Colon (tissue), 2 donors: ENCODE results near the gene CHCHD2.
"Not testable (repeated sequence)": the region's sequence is repeated elsewhere in the genome, so short reads cannot be mapped to it uniquely, and the experiment has no call there.

ENCODE experiments used
- FAIRE-seq: peaks from 2 replicates; lab custom pipeline; 2012; peaks lifted over from hg19 to GRCh38; lab: Jason Lieb, UNC
- donor health status: control.
- donor health status: control.

The CHCHD2 gene

DNA sequence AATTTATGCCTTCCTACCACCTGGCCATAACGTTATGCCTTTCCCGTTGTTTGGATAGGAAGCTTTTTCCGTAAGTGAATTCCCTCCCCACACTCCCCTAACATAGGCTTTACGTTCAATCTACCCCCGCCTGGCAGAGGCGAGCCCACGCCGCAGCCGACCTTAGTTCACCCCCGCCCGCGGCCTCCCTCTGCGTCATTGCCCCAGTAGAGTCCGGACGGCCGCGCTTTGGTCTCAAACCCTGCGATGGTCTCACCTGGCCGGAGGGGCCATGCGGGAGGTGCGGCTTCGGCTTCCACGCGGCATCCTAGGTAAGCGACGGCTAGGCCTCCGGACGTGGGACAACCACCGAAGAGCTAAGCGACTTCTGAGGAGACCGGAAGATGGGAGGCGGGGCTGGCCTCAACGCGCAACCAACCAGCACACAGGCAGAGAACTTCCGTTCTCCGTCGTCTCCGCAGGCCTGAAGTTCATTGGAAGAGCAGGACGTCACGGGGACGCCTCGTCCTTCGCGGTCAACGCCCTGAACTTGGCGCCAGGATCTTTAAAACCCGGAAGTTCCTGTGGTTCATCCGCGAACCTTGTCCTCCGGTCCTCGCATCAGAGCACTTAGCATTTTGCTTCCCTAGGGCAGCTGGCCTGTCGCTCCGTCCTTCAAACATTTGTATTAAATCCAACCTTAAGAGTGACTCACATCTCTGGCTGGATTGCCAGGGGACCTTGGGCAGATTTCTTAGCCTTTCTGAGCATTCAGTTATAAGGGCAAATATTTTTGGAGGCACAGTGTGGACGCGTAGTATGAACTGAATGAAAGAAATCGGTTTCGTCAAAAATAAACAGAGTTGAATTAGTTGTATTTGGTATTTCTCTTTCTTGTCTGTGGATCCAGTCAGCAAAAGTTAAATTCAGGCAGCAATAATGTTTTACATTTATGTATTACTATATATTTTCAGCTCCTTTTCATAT lies at the start of gene CHCHD2:
Gene CHCHD2 (minus strand): TSS at position 369 of the 966 bp plus-strand sequence. CDS start 63 bp downstream, at position 306.
- no peak for FAIRE-seq

DNA sequence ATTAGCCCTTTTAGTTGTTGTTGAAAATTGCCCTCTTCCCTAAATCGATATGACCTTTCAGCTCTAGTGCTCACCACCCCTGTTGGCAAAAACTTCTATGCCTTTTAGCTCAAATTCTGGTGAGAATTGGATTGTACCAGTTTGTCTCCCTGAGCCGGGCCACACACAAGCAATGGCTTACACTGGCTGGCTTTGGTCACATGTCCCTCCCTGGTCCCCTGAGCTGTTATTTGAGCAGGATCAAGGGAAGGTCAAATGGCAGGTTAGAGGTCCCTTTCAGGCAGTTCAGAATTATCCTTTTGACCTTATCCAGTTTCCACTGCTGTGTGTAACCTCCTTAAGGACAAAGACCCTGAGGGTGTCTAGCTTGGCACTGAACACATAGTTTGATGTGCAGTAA lies 24.8 kb upstream of the CHCHD2 start:
- not testable (repeated sequence) for FAIRE-seq

DNA sequence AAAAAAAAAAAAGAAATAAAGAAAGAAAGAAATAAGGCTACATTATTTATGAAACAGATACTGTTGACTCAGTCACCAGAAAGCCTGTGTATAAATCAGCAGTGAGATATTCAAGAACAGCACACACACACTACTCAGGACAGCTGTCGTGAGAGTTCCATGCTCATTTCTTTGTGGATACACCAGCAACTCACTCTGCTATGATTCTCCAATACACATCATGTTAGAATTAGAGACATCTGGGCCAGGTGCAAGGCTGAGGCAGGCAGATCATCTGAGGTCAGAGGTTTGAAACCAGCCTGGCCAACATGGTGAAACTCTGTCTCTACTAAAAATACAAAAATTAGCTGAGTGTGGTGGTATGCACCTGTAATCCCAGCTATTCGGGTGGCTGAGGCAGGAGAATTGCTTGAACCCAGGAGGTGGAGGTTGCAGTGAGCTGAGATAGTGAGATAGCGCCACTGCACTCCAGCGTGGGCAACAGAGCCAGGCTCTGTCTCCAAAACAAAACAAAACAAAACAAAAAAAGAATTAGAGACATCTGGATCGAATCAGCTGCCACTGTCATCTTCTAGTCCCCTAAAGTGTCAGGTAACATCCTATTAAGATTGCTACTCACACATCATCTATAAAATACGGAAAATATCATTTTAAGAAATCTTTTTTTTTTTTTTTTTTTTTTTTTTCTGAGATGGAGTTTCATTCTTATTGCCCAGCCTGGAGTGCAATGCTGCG lies 21.1 kb upstream of the CHCHD2 start:
- FAIRE-seq, result no peak

DNA sequence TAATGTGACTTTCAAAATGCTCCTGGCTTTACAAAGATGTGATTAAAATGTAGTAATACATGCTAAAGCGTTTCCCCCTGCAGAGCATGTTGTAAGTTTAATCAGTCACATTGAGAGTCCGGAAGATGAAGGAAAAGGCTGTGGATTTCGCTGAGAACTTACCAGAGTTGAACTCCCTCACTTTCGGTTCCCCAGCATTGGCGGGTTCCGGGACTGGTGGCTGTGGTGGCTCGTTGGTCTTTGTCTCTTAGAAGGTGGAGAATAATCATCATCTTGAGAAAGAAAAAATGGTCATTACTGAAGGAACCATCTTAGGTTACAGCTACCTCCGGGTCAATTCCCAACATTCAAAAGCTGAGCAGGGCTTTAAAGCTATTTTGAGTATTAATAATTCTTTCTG lies 19.6 kb upstream of the CHCHD2 start:
- FAIRE-seq, result no peak

DNA sequence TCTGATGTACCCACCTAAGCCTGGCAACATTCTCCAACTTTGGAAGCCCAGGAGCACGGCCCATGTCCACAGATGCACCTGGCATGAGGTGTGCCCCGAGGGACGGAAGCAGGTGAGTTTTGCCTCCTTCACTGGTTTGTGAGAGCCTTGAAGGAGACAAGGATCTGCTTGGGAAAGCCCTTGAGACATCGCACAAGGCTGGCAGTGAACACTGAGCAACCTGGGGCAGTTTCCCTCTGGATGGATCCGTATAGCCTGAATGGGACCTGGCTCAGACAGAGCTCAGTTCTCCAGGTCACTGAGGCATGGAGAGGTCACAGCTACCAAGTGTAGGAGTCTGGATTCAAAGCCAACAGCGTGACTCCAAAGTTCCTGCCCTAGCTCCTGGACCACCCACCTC lies 18.7 kb upstream of the CHCHD2 start:
- FAIRE-seq, result no peak

- no peak for FAIRE-seq
Observed at GRCh38 chr7:56121440-56121839, 15.2 kb upstream of the CHCHD2 start.

- FAIRE-seq, result no peak
Observed at GRCh38 chr7:56115852-56116538, 9.7 kb upstream of the CHCHD2 start, which contains the start of gene NUPR2. TSS of gene NUPR2 (minus strand) at chr7:56116417. CDS start at chr7:56116314, 103 bp downstream.

DNA sequence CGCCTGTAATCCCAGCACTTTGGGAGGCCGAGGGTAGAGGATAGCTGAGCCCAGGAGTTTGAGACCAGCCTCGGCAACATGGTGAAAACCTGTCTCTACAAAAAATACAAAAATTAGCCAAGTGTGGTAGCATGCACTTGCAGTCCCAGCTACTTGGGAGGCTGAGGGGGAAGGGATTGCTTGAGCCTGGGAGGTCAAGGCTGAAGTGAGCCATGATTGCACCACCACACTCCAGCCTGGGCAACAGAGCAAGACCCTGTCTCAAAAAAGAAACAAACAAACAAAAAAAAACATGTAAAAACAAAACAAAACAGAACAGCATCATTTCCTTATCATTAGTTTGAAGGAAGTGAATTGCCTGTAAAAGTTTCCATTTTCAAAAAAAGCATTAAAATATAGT lies 6.0 kb upstream of the CHCHD2 start:
- FAIRE-seq, result not testable (repeated sequence)

DNA sequence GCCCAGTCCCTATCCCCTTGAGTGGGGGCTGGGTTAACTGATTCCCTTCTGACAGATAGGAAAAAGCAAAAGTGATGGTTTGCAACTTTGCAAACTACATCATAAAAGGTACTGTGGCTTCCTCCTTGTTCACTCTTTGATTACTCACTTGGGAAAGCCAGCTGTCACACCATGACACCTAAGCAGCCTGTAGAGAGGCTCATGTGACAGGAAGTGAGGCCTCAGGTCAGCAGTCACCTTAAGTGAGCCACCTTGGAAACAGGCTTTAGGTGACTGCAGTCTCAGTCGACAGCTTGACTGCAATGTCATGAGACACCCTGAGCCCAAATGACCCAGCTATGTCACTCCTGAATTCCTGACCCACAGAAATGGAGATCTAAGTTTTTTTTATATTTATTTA lies 4.3 kb upstream of the CHCHD2 start:
- no peak for FAIRE-seq

DNA sequence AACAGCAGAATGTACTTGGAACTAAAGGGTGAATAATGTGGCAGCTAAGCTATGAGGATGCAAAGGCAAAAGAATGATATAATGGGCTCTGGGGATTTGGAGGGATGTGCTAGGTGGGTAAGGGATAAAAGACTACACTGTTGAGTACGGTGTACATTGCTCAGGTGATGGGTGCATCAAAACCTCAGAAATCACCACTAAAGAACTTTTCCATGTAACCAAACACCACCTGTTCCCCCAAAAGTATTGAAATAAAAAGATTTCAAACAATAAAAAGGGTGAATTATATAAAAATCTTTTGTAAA lies 1.6 kb upstream of the CHCHD2 start:
- FAIRE-seq, result no peak

- FAIRE-seq, result no peak
Observed at GRCh38 chr7:56105508-56105907, 768 bp downstream of the CHCHD2 start.

DNA sequence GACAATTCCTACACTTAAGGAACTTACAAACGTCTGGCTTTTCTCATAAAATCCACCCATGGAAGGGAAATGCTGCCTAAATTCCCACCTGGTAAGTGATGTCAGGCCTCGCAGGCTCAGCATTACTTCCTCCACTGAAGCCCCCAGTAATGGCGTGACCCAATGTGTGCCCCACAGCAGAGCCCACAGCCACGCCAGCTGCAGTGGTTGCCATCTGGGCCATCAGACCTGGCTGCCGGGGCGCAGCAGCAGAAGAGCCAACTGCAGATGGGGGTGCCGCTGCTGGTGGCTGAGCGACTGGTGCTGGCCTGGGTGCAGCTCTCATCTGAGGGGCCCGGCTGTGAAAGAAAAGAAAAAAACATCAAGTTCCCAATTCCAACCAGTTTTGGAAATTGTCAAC lies 2.1 kb downstream of the CHCHD2 start:
- not testable (repeated sequence) for FAIRE-seq

DNA sequence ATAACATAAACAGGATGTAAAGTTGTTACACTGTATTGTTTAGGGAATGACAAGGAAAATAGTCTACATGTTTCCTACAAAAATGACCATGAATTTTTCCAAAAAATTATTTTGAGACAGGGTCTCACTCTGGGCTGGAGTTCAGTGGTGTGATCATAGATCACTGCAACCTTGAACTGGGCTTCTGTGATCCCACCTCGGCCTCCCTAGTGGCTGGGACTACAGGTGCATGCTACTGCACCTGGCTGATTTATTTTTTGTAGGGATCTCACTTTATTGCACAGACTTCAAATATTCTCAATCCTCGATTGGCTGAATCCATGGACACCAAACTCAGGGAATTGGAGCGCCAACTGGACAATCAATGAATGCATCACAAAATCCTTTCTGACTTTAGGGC lies 6.6 kb downstream of the CHCHD2 start:
- FAIRE-seq, result no peak

- FAIRE-seq, result not testable (repeated sequence)
Observed at GRCh38 chr7:56098187-56099008, 7.9 kb downstream of the CHCHD2 start.

- no peak for FAIRE-seq
Observed at GRCh38 chr7:56097700-56098099, 8.6 kb downstream of the CHCHD2 start.

DNA sequence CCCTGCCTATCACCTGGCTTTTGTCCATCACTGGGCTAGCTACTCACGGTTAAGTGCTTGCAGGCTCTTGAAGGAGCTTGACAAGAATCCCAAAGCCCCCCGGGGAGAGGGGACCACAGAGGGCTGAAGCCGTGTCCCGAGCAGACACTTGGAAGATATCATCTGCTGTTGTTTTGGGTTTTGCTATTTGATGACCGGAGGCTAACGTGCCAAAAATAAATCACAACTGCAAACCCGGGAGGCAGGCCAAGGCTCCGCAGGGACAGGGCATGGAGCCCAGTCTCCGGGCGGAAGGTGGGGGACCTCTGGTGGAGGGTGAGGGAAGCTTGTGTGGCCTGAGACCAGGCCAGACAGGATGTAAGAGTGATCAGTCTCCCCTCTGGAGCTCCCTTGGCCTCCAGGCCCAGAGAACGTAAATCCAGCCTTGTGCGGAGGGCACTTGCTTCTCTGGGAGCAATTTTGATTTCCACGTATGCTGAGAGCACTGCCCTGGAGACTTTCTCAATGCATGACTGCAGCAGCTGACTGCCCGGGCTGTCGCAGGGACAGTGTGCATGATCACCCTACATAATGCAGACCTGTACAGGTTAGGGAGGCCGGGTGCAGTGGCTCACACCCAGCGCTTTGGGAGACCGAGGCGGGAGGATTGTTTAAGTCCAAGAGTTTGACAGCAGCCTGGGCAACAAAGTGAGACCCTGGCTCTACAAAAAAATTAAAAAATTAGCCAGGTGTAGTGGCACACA lies 13.3 kb downstream of the CHCHD2 start, which contains the start of gene PHKG1:
Gene PHKG1 (minus strand): TSS at position 164 of the 743 bp plus-strand sequence. CDS start 4,011 bp downstream, outside the sequence.
- FAIRE-seq, result no peak

DNA sequence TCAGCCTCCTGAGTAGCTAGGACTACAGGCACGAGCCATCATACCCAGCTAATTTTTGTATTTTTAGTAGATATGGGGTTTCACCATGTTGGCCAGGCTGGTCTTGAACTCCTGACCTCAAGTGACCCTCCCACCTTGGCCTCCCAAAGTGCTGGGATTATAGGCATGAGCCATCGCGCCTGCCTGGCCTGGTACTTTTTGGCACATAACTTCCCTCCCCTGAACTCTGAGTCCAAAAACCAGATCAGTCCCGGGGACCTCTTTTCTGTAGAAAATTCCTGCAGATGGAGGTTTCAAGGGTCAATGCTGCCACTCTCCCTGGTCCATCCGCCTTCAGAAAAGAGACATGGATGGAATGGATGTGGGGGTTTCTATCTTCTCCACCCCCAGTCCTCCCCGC lies 13.9 kb downstream of the CHCHD2 start:
- FAIRE-seq, result not testable (repeated sequence)

GRCh38 chr7:56091591-56091990 lies 14.7 kb downstream of the CHCHD2 start:
- FAIRE-seq, result no peak

DNA sequence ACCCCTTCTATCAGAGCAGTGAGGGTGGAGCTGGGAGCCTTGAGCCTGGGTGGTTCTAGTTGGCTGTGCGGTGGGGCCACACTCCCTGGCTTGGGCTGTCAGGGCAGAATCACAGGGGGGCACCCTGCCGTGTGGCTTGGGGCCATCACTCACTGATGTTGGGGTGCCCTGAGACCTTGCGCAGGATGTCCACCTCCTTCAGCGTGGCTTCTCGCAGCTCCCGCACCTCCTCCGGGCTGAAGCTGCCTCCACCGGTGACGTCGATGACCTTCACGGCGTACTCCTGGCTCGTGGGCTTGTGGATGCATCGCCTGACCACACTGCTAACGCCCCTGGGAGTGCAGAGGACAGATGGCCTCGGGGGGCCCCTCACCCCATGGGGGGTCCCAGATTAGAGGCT lies 18.8 kb downstream of the CHCHD2 start:
- no peak for FAIRE-seq

DNA sequence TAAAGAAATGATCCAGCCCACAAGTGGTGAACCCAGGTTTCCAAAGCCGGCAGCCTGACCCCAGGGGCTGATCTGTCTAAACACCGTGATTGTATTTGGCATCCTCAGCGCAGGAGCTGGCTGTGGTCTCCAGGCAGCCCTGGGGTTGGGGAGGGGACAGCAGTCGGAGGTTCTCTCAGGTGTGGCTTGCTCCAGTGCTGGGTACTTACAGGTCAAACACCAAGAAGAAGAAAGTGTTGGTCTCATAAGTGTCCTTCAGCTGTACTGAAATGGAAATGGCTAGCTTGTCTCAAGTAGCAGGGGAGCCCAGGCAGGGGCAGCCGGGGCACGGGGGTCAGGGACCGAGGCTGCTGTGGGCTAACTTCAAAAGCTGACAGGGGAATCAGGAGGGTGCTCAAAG lies 19.5 kb downstream of the CHCHD2 start:
- FAIRE-seq, result no peak
